Panc1 (cell line): ENCODE data around the gene LTA4H. TPM values are rescaled to one million over a fixed set of nuclear protein-coding genes. Genes with fewer than 3 reads are reported as not detected.
"Not testable (repeated sequence)": the region's sequence is repeated elsewhere in the genome, so short reads cannot be mapped to it uniquely, and the experiment has no call there.

Experiments
- ATAC-seq: fragments of 200-7000 bp; cut with Tn5 transposase; 2 replicates; pipeline ENCODE4 v1.9.1; 2020; ENCODE audit warnings: mild to moderate bottlenecking, moderate library complexity
- BruUV-seq: library from RNA; stranded (reverse); fragments of 400-500 nt; replicated peaks from 2 replicates; lab custom pipeline; 2021; lab: Mats Ljungman, UMichigan
- CTCF ChIA-PET: fragments of 300-600 bp; sonication (Branson Sonifier 250); formaldehyde crosslinking; loops from one replicate; lab custom pipeline; 2022; ENCODE audit warnings: antibody characterized with exemption; lab: Charles Lee
- POLR2A ChIA-PET: fragments of 300-600 bp; sonication (Branson Sonifier 250); formaldehyde crosslinking; loops from one replicate; lab custom pipeline; 2022; ENCODE audit warnings: antibody characterized with exemption; lab: Charles Lee
- DNase-seq: peaks from one replicate; pipeline ENCODE4 v3.0.0-alpha.2; 2010; ENCODE audit warnings: low read depth, low spot score
- H3K27ac ChIP-seq: 2 replicates; pipeline ENCODE4 v1.5.1; 2011; ENCODE audit warnings: mild to moderate bottlenecking, low read length, inconsistent platforms
- H3K27me3 ChIP-seq: fragments of 200-500 bp; sonication (Bioruptor generic); 2 replicates; pipeline ENCODE4 v1.6.0; 2014; ENCODE audit warnings: low read length, inconsistent platforms; ENCODE audit not compliant: control insufficient read depth, insufficient read depth
- H3K36me3 ChIP-seq: fragments of 200-500 bp; sonication (Bioruptor generic); 2 replicates; pipeline ENCODE4 v1.5.1; 2014; ENCODE audit warnings: inconsistent platforms, mild to moderate bottlenecking, low read length, moderate library complexity; ENCODE audit not compliant: control insufficient read depth, insufficient read depth
- H3K4me1 ChIP-seq: 2 replicates; pipeline ENCODE4 v1.5.1; 2011; ENCODE audit warnings: inconsistent platforms, mild to moderate bottlenecking, low read length, moderate library complexity; ENCODE audit not compliant: control insufficient read depth, insufficient read depth
- H3K4me3 ChIP-seq, 2 experiments: 2 replicates each; pipeline ENCODE4 v1.5.1; 2011 to 2012; ENCODE audit warnings: low read depth in 2 of 2, low read length in 2 of 2, mild to moderate bottlenecking in 2 of 2, inconsistent platforms in 1 of 2, moderate library complexity in 1 of 2
- H3K9me3 ChIP-seq: fragments of 200-500 bp; sonication (Bioruptor generic); 2 replicates; pipeline ENCODE4 v1.5.1; 2014; ENCODE audit warnings: low read depth, mild to moderate bottlenecking, inconsistent platforms, low read length, moderate library complexity; ENCODE audit not compliant: control insufficient read depth, insufficient read depth
- POLR2AphosphoS5 ChIP-seq: IDR thresholded peaks from 2 replicates; pipeline ENCODE4 v1.6.1; 2012; ENCODE audit warnings: mild to moderate bottlenecking, low read depth, low read length, moderate library complexity
- SIN3A ChIP-seq: IDR thresholded peaks from 2 replicates; pipeline ENCODE4 v1.6.1; 2012; ENCODE audit warnings: low read depth, mild to moderate bottlenecking, low read length, moderate library complexity, borderline replicate concordance; ENCODE audit not compliant: insufficient read depth
- TCF7L2 ChIP-seq: IDR thresholded peaks from 2 replicates; pipeline ENCODE4 v1.6.1; 2011; ENCODE audit warnings: mild to moderate bottlenecking, low read depth, low read length, inconsistent platforms
- in situ Hi-C: cut with HindIII; loops from 2 replicates; pipeline ENCODE4 v1.10.0; 2016; ENCODE audit warnings: low sequenced_read_pairs, low pct_unique_long_range_greater_than_20kb
- intact Hi-C: fragments of 100-400 bp; cut with micrococcal nuclease; formaldehyde crosslinking; loops from one replicate; pipeline ENCODE4 v1.10.0; 2022; ENCODE audit not compliant: unreplicated experiment
- total RNA-seq: library from RNA; stranded (reverse); gene quantifications from one replicate; pipeline ENCODE4 v1.2.1, GENCODE V29; 2021; ENCODE audit not compliant: unreplicated experiment
- TF ChIP-seq, protein P1 (sequence below), 2 experiments: IDR thresholded peaks; 2 replicates each; pipeline ENCODE4 v1.6.1; 2011 to 2012; ENCODE audit warnings: low read depth in 2 of 2, control low read depth in 1 of 2, low read length in 1 of 2, mild to moderate bottlenecking in 1 of 2, moderate library complexity in 1 of 2; ENCODE audit not compliant: insufficient read depth in 1 of 2
- TF ChIP-seq, protein P2 (sequence below): fragments of 450-650 bp; IDR thresholded peaks from 2 replicates; pipeline ENCODE4 v1.5.1; 2017; ENCODE audit warnings: mild to moderate bottlenecking

LTA4H gene
- total RNA-seq, 1 experiment from 2014 or later: 59.6 TPM

DNA sequence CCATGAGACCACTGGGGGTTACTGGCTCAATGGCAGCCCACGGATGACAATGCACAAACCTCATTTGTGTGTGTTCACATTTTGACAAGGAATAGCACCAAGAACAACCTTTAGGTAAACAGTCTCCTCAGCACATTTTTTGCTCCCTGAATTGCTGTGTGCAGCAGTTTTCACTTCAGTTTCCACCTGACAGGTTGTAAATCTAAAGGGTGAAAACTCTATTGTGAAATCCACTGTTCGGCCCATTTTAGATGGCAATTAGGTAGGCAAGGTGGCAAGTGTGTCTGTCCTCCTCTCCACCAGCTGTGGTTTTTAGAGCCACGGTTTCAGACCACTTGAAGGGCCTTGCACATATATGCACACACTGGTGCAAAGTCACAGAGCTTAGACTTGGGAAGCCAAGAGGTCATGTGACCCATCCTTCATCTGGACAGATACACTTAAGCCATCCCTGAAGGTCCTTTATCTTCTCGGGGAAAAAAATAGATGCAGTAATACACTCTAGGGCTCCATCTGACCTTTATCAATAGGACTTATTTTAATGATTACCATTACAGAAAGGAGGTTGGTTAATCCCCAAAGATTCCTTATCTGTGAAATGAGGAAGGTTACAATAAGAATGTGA lies 62.4 kb downstream of the LTA4H start:
- H3K9me3 ChIP-seq: no peaks in the 10 kb centered on the region
- no peak for ATAC-seq
- no peak overlapping the region for H3K27ac ChIP-seq
- H3K27me3 ChIP-seq: no peaks in the 10 kb centered on the region
- in situ Hi-C loops (no loop called here), intact Hi-C loops (no loop called here)
- TF ChIP-seq, protein P1, sequence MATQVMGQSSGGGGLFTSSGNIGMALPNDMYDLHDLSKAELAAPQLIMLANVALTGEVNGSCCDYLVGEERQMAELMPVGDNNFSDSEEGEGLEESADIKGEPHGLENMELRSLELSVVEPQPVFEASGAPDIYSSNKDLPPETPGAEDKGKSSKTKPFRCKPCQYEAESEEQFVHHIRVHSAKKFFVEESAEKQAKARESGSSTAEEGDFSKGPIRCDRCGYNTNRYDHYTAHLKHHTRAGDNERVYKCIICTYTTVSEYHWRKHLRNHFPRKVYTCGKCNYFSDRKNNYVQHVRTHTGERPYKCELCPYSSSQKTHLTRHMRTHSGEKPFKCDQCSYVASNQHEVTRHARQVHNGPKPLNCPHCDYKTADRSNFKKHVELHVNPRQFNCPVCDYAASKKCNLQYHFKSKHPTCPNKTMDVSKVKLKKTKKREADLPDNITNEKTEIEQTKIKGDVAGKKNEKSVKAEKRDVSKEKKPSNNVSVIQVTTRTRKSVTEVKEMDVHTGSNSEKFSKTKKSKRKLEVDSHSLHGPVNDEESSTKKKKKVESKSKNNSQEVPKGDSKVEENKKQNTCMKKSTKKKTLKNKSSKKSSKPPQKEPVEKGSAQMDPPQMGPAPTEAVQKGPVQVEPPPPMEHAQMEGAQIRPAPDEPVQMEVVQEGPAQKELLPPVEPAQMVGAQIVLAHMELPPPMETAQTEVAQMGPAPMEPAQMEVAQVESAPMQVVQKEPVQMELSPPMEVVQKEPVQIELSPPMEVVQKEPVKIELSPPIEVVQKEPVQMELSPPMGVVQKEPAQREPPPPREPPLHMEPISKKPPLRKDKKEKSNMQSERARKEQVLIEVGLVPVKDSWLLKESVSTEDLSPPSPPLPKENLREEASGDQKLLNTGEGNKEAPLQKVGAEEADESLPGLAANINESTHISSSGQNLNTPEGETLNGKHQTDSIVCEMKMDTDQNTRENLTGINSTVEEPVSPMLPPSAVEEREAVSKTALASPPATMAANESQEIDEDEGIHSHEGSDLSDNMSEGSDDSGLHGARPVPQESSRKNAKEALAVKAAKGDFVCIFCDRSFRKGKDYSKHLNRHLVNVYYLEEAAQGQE (IDR thresholded peaks at IDR 0.05; ENCODE audit: insufficient read depth in 1 of 2, low read depth in 2 of 2, low read length in 1 of 2): no peak
- TF ChIP-seq TCF7L2: no peak
- no peak for TF ChIP-seq SIN3A
- TF ChIP-seq, protein P2, sequence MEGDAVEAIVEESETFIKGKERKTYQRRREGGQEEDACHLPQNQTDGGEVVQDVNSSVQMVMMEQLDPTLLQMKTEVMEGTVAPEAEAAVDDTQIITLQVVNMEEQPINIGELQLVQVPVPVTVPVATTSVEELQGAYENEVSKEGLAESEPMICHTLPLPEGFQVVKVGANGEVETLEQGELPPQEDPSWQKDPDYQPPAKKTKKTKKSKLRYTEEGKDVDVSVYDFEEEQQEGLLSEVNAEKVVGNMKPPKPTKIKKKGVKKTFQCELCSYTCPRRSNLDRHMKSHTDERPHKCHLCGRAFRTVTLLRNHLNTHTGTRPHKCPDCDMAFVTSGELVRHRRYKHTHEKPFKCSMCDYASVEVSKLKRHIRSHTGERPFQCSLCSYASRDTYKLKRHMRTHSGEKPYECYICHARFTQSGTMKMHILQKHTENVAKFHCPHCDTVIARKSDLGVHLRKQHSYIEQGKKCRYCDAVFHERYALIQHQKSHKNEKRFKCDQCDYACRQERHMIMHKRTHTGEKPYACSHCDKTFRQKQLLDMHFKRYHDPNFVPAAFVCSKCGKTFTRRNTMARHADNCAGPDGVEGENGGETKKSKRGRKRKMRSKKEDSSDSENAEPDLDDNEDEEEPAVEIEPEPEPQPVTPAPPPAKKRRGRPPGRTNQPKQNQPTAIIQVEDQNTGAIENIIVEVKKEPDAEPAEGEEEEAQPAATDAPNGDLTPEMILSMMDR: no peak
- no peak for TF ChIP-seq POLR2AphosphoS5
- H3K4me1 ChIP-seq: no peaks in the 10 kb centered on the region
- ChIA-PET CTCF (interaction anchor here (0.6 kb wide), 1 partner anchor 160 kb away, joined by 4 read pairs; no protein-coding TSS in a partner anchor), POLR2A (no interaction called here)
- H3K4me3 ChIP-seq: no peak overlapping the region
- no TSS peak for BruUV-seq
- no peaks in the 10 kb centered on the region for H3K36me3 ChIP-seq
- DNase-seq: no peak

DNA sequence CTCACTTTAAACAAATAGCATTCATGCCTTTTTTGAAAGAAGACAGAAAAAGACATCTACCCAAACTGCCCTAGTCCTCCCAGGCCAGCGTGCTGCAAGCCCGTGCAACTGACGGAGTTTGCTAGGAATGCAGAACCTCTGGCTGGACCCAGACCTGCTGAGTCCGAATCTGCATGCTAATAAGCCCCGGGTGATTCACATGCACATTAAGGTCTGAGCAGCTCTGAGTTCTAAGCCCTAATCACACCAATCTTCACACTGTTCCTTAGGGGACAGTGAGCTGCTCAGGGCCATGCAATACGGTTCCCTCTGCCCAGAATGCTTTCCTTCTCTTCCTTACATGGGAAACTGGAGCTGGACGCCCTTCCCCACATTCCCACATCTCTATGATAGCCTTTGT lies 64.5 kb downstream of the LTA4H start:
- DNase-seq (no peak), ATAC-seq (no peak)
- POLR2A ChIA-PET: no interaction called here
- Histone ChIP-seq H3K36me3 (no peaks in the 10 kb centered on the region), H3K4me3 (no peak overlapping the region), H3K27me3 (no peaks in the 10 kb centered on the region), H3K9me3 (no peaks in the 10 kb centered on the region), H3K27ac (no peak overlapping the region), H3K4me1 (no peaks in the 10 kb centered on the region)
- CTCF ChIA-PET: no interaction called here
- TF ChIP-seq POLR2AphosphoS5: no peak
- TF ChIP-seq, protein P2: no peak
- no peak for TF ChIP-seq TCF7L2
- TF ChIP-seq, protein P1 (IDR thresholded peaks at IDR 0.05; ENCODE audit: insufficient read depth in 1 of 2, low read depth in 2 of 2, low read length in 1 of 2): no peak
- no peak for TF ChIP-seq SIN3A
- in situ Hi-C loops (no loop called here), intact Hi-C loops (no loop called here)
- no TSS peak for BruUV-seq

DNA sequence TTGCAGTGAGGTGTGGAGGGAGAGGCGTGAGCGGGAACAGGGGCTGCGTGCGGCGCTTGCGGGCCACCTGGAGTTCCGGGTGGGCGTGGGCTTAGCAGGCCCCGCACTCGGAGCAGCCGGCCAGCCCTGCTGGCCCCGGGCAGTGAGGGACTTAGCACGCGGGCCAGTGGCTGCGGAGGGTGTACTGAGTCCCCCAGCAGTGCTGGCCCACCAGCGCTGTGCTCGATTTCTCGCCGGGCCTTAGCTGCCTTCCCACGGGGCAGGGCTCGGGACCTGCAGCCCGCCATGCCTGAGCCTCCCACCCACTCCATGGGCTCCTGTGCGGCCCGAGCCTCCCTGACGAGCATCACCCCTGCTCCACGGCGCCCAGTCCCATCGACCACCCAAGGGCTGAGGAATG lies 66.3 kb downstream of the LTA4H start:
- intact Hi-C loops, BruUV-seq, H3K27ac ChIP-seq, DNase-seq, H3K27me3 ChIP-seq, CTCF ChIA-PET, H3K4me1 ChIP-seq, ATAC-seq, H3K36me3 ChIP-seq, H3K9me3 ChIP-seq, H3K4me3 ChIP-seq, POLR2A ChIA-PET, in situ Hi-C loops: not testable (repeated sequence)
